Measurements from ENCODE around the gene OR2S2. TPM values are rescaled to one million over a fixed set of nuclear protein-coding genes. Genes with fewer than 3 reads are reported as not detected.
A peak's percentile ranks its signal among the peaks of the same experiment; 100 is the strongest.

Gene OR2S2
- total RNA-seq, 1 experiment from 2014 or later: not detected

DNA sequence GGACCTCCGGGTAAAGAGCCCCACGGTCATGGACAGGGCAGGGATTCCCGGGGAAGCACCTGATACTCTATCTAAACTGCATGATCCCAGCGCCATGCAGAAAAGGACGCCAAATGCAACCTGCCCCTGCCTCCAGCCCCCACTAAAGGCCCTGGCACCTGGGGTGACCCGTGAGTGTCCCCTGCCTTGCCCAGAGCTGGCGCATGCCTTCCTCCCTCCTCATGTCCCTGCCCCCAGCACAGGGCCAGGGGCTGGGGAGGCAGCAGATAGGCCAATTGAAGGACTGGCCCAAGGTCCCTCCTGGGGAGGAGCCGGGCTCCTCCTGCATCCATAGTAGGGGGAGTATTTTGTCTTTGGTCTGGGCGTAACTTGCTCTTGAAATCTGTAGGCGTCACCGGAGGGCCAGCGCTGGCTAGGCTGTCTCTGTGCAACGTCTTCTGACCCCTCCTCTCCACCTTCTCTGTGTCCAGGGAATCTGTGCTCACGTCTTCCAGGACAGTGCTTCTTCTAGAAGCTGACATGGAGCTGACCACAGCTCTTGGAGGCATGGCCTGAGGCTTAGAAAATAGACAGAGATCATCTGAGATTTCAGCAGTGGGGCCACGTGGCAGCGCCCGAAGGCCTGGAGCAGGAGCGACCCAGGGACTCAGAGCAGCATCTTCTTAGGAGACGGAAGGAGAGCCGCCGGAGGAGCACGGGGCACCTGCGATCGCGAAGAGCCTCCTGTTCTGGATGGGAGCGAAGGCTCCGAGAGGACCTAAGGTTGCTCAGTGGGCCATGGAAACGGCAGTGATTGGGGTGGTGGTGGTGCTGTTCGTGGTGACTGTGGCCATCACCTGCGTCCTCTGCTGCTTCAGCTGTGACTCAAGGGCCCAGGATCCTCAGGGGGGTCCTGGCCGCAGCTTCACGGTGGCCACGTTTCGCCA lies 48.0 kb downstream of the OR2S2 start:
- ChIA-PET POLR2A (no interaction called here), CTCF (no interaction called here)

GRCh38 chr9:35909274-35909673 lies 48.7 kb downstream of the OR2S2 start, which contains the start of gene SPAAR:
TSS of gene SPAAR (plus strand) at chr9:35909490. CDS start at chr9:35910464, 974 bp downstream.
- Mint-ChIP-seq H3K4me1 (ENCODE audit: low read depth, unreplicated experiment) (no peaks in the 10 kb centered on the region), H3K9me3 (ENCODE audit: unreplicated experiment) (no peaks in the 10 kb centered on the region), H3K27me3 (ENCODE audit: insufficient read depth, unreplicated experiment) (no peaks in the 10 kb centered on the region), H3K36me3 (ENCODE audit: insufficient read depth, unreplicated experiment) (no peaks in the 10 kb centered on the region), H3K4me3 (ENCODE audit: unreplicated experiment) (no peak within 1 kb of the TSS), H3K27ac (ENCODE audit: unreplicated experiment) (peak within 1 kb of the TSS; percentile 38)
- no peaks in the 10 kb centered on the region for H3K36me3 ChIP-seq (ENCODE audit: control insufficient read depth, insufficient read depth, low read length)
- ChIA-PET CTCF (no interaction called here), POLR2A (no interaction called here)
- H3K4me1 ChIP-seq: peaks cover 34% of the 10 kb centered on the region
- no peak within 1 kb of the TSS for H3K4me3 ChIP-seq (ENCODE audit: low read depth, low read length)
- H3K27me3 ChIP-seq (replicated peaks; ENCODE audit: control insufficient read depth, insufficient read depth, low read length): no peaks in the 10 kb centered on the region
- no peak for DNase-seq
- H3K9me3 ChIP-seq: no peaks in the 10 kb centered on the region
- BruUV-seq (replicated peaks): no TSS peak
- TF ChIP-seq CTCF (IDR thresholded peaks at IDR 0.05; ENCODE audit: insufficient read depth in 1 of 2, low read depth in 1 of 2, low read length in 1 of 2, severe bottlenecking in 1 of 2, unreplicated experiment in 1 of 2): no peak
- intact Hi-C loops (cut with micrococcal nuclease; ENCODE audit: unreplicated experiment): no loop called here

More for the DNA sequence above, 48.0 kb downstream of the OR2S2 start:
- Mint-ChIP-seq H3K27me3 (ENCODE audit: insufficient read depth, unreplicated experiment) (no peaks in the 10 kb centered on the region), H3K36me3 (ENCODE audit: insufficient read depth, unreplicated experiment) (no peaks in the 10 kb centered on the region), H3K4me3 (ENCODE audit: unreplicated experiment) (no peak overlapping the region), H3K27ac (ENCODE audit: unreplicated experiment) (no peak overlapping the region), H3K9me3 (ENCODE audit: unreplicated experiment) (no peaks in the 10 kb centered on the region), H3K4me1 (ENCODE audit: low read depth, unreplicated experiment) (no peaks in the 10 kb centered on the region)
- no peak for TF ChIP-seq CTCF (IDR thresholded peaks at IDR 0.05; ENCODE audit: insufficient read depth in 1 of 2, low read depth in 1 of 2, low read length in 1 of 2, severe bottlenecking in 1 of 2, unreplicated experiment in 1 of 2)
- no peaks in the 10 kb centered on the region for H3K27me3 ChIP-seq (replicated peaks; ENCODE audit: control insufficient read depth, insufficient read depth, low read length)
- no peaks in the 10 kb centered on the region for H3K36me3 ChIP-seq (ENCODE audit: control insufficient read depth, insufficient read depth, low read length)
- peaks cover 34% of the 10 kb centered on the region for H3K4me1 ChIP-seq
- intact Hi-C loops (cut with micrococcal nuclease; ENCODE audit: unreplicated experiment): no loop called here
- BruUV-seq (replicated peaks): no TSS peak
- H3K9me3 ChIP-seq: no peaks in the 10 kb centered on the region
- DNase-seq: no peak
- no peak overlapping the region for H3K4me3 ChIP-seq (ENCODE audit: low read depth, low read length)

- BruUV-seq (replicated peaks): no TSS peak
- intact Hi-C loops (cut with micrococcal nuclease; ENCODE audit: unreplicated experiment): no loop called here
- no peak for DNase-seq
- Histone ChIP-seq H3K27me3 (replicated peaks; ENCODE audit: control insufficient read depth, insufficient read depth, low read length) (no peaks in the 10 kb centered on the region), H3K36me3 (ENCODE audit: control insufficient read depth, insufficient read depth, low read length) (no peaks in the 10 kb centered on the region), H3K4me3 (ENCODE audit: low read depth, low read length) (no peak overlapping the region), H3K9me3 (no peaks in the 10 kb centered on the region), H3K4me1 (peaks cover 34% of the 10 kb centered on the region)
- ChIA-PET CTCF (no interaction called here), POLR2A (no interaction called here)
- no peaks in the 10 kb centered on the region for H3K9me3 Mint-ChIP-seq (ENCODE audit: unreplicated experiment)
- H3K27ac Mint-ChIP-seq (ENCODE audit: unreplicated experiment): peak overlapping the region; percentile 38
- H3K4me1 Mint-ChIP-seq (ENCODE audit: low read depth, unreplicated experiment): no peaks in the 10 kb centered on the region
- no peak for TF ChIP-seq CTCF (IDR thresholded peaks at IDR 0.05; ENCODE audit: insufficient read depth in 1 of 2, low read depth in 1 of 2, low read length in 1 of 2, severe bottlenecking in 1 of 2, unreplicated experiment in 1 of 2)
- H3K4me3 Mint-ChIP-seq (ENCODE audit: unreplicated experiment): no peak overlapping the region
- no peaks in the 10 kb centered on the region for H3K27me3 Mint-ChIP-seq (ENCODE audit: insufficient read depth, unreplicated experiment)
- H3K36me3 Mint-ChIP-seq (ENCODE audit: insufficient read depth, unreplicated experiment): no peaks in the 10 kb centered on the region
These were observed 49.3 kb downstream of the OR2S2 start for GRCh38 chr9:35908504-35909125.

Data from Caco-2 (cell line).